GM19468 (cell line): ENCODE measurements around the gene KCNAB1.

Experiments used
- ATAC-seq: cut with Tn5 transposase; IDR thresholded peaks from one replicate; pipeline ENCODE4 v1.9.1; 2021; ENCODE audit warnings: mild to moderate bottlenecking, moderate library complexity, moderate number of reproducible peaks; ENCODE audit not compliant: unreplicated experiment; ENCODE audit errors: extremely low read depth

KCNAB1 gene

GRCh38 chr3:156424758-156425157 is 304.4 kb downstream of the KCNAB1 start:
- ATAC-seq, result no peak

- no peak for ATAC-seq
Measured at GRCh38 chr3:156425651-156426050, 305.3 kb downstream of the KCNAB1 start.

GRCh38 chr3:156429125-156429524 is 308.7 kb downstream of the KCNAB1 start:
- ATAC-seq, result no peak

- ATAC-seq, result no peak
Measured at GRCh38 chr3:156431334-156432124, 311.2 kb downstream of the KCNAB1 start.

- no peak for ATAC-seq
Measured at GRCh38 chr3:156432563-156432962, 312.2 kb downstream of the KCNAB1 start.

- no peak for ATAC-seq
Measured at GRCh38 chr3:156433138-156433537, 312.8 kb downstream of the KCNAB1 start.

- no peak for ATAC-seq
Measured at GRCh38 chr3:156433910-156434309, 313.5 kb downstream of the KCNAB1 start.

GRCh38 chr3:156434921-156435320 is 314.5 kb downstream of the KCNAB1 start:
- no peak for ATAC-seq

- ATAC-seq, result no peak
Measured at GRCh38 chr3:156443079-156443478, 322.7 kb downstream of the KCNAB1 start.

GRCh38 chr3:156445117-156446090 is 325.0 kb downstream of the KCNAB1 start:
- no peak for ATAC-seq

- ATAC-seq, result no peak
Measured at GRCh38 chr3:156448300-156448699, 327.9 kb downstream of the KCNAB1 start.

- ATAC-seq, result no peak
Measured at GRCh38 chr3:156449710-156450574, 329.6 kb downstream of the KCNAB1 start.

GRCh38 chr3:156455839-156456238 is 335.5 kb downstream of the KCNAB1 start:
- ATAC-seq, result no peak

- no peak for ATAC-seq
Measured at GRCh38 chr3:156456771-156457224, 336.4 kb downstream of the KCNAB1 start.

GRCh38 chr3:156459434-156459833 is 339.1 kb downstream of the KCNAB1 start:
- no peak for ATAC-seq

- ATAC-seq, result peak; percentile 72
Measured at GRCh38 chr3:156460206-156460611, 339.8 kb downstream of the KCNAB1 start.

- ATAC-seq, result no peak
Measured at GRCh38 chr3:156461889-156462288, 341.5 kb downstream of the KCNAB1 start.

GRCh38 chr3:156463123-156463522 is 342.7 kb downstream of the KCNAB1 start:
- no peak for ATAC-seq

GRCh38 chr3:156465194-156465593 is 344.8 kb downstream of the KCNAB1 start:
- ATAC-seq, result no peak

- no peak for ATAC-seq
Measured at GRCh38 chr3:156469456-156469855, 349.1 kb downstream of the KCNAB1 start.
